Thyroid gland (tissue), 4 donors: Measurements from ENCODE around the gene CTAG1A. TPM values are rescaled to one million over a fixed set of nuclear protein-coding genes. Genes with fewer than 3 reads are reported as not detected.
"Not testable (repeated sequence)": the region's sequence is repeated elsewhere in the genome, so short reads cannot be mapped to it uniquely, and the experiment has no call there.

Experiments
- DNase-seq, 2 donors: peaks; one replicate each; pipeline ENCODE4 v3.0.0-alpha.2; 2019
- H3K27ac ChIP-seq, 3 donors: fragments of 200-600 bp; sonication (generic); 1 replicate in 2 of 3; 2 replicates in 1 of 3; pipeline ENCODE4 v1.5.1; 2016 to 2019; ENCODE audit warnings: mild to moderate bottlenecking in 1 of 3, moderate library complexity in 1 of 3
- H3K27me3 ChIP-seq: fragments of 200-600 bp; sonication (generic); one replicate; pipeline ENCODE4 v1.5.1; 2019
- H3K36me3 ChIP-seq, 2 donors: fragments of 200-600 bp; sonication (generic); one replicate each; pipeline ENCODE4 v1.5.1; 2016 to 2019
- H3K4me1 ChIP-seq, 2 donors: fragments of 200-600 bp; sonication (generic); one replicate each; pipeline ENCODE4 v1.5.1; 2017 to 2019
- H3K4me3 ChIP-seq, 3 donors: fragments of 200-600 bp; sonication (generic); replicated peaks in 1 of 3; 1 replicate in 2 of 3; 2 replicates in 1 of 3; pipeline ENCODE4 v1.5.1; 2016; ENCODE audit warnings: mild to moderate bottlenecking in 1 of 3
- H3K9me3 ChIP-seq: fragments of 200-600 bp; sonication (generic); one replicate; pipeline ENCODE4 v1.5.1; 2017
- POLR2A ChIP-seq, 2 donors: fragments of 450-650 bp; IDR thresholded peaks; one replicate each; pipeline ENCODE4 v1.6.1; 2017; ENCODE audit warnings: antibody characterized with exemption in 2 of 2, mild to moderate bottlenecking in 2 of 2, moderate library complexity in 1 of 2
- WGBS, 2 donors: methylation state at CpG; one replicate each; pipeline ENCODE4 v1.1.5; 2017; 5-methylcytosine and 5-hydroxymethylcytosine counted together
- intact Hi-C: fragments of 100-400 bp; cut with DNase I; formaldehyde crosslinking; loops from one replicate; pipeline ENCODE4 v1.15.1; 2023
- total RNA-seq, 4 donors: library from RNA; depleted of rRNA; stranded (reverse); fragments of >200 nt; gene quantifications; one replicate each; pipeline ENCODE4 v1.2.3, GENCODE V29; 2016
- TF ChIP-seq, protein P1 (sequence below), 6 experiments: fragments of 200-600 bp in 3 of 6; fragments of 450-650 bp in 3 of 6; sonication (generic) in 3 of 6; IDR thresholded peaks; one replicate each; pipeline ENCODE4 v1.5.1; 2016 to 2019; ENCODE audit warnings: antibody characterized with exemption in 6 of 6, mild to moderate bottlenecking in 2 of 6, inconsistent platforms in 1 of 6, moderate library complexity in 1 of 6

CTAG1A gene
- total RNA-seq, result not detected

DNA sequence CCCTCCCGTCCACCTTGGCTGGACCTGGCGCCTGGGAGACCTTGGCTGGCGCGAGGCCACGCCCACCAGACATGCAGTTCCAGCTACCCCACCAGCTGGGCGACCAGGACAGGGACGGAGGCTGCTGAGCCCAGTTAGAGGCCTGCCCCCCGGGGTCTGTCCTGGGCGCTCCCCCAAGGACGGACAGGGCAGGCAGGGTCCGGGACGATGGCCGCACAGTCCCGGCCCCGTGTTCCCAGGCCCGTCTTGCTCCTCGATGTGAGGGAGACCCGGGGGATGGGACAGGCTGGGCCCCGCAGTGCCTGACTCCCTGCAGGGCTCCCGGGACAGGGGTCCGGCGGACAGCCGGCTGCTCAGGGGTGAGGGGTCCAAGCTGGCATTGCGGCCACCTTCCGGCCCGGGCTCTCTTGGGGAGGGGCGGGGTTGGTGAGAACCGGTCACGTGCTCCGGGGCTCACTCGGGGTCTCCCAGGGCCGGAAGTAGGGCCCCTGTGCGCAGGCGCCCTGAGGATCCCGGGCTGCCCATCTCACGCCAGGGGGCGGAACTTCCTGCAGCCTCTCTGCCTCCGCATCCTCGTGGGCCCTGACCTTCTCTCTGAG, at the start of gene CTAG1A:
Gene CTAG1A (plus strand): TSS at position 549 of the 599 bp plus-strand sequence. CDS start 74 bp downstream, outside the sequence.
- H3K36me3 ChIP-seq, DNase-seq, intact Hi-C loops, H3K9me3 ChIP-seq, H3K4me3 ChIP-seq, H3K27me3 ChIP-seq, H3K4me1 ChIP-seq, H3K27ac ChIP-seq: not testable (repeated sequence)
- no CpG with 5 or more reads among the region's 39 CpGs for WGBS, 2 donors

DNA sequence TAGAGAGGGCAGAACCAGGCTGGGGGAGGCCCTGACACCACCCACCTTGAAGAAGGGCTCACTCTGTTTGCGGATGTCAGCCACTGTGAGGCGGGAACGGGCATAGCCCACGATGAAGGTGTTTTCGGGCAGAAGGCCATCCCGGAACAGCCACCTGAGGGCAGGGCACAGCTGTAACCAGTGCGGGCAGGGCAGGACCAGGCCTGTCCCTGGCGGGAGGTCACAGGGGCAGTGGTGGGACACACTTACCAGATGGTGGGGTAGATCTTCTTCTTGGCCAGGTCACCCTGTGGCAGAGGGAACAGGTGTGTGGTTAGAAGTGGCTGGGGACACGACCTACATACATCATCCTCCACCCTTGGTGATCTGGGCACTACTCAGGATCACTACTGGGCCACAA, 49.0 kb upstream of the CTAG1A start:
- Histone ChIP-seq H3K9me3 (no peaks in the 10 kb centered on the region), H3K27me3 (no peaks in the 10 kb centered on the region), H3K4me1 (peaks cover 2 to 19% of the 10 kb centered on the region in 2 donors), H3K4me3 (no peak overlapping the region), H3K36me3 (peaks cover 7 to 8% of the 10 kb centered on the region in 2 donors), H3K27ac (no peak overlapping the region)
- intact Hi-C loops, result no loop called here
- WGBS, 2 donors, result 89% methylated on average over 5 of the region's 9 CpGs; no CpG with 5 or more reads in 1 of the 2 donors
- DNase-seq, result no peak
- TF ChIP-seq POLR2A (IDR thresholded peaks at IDR 0.05), result no peak
- TF ChIP-seq, protein P1, sequence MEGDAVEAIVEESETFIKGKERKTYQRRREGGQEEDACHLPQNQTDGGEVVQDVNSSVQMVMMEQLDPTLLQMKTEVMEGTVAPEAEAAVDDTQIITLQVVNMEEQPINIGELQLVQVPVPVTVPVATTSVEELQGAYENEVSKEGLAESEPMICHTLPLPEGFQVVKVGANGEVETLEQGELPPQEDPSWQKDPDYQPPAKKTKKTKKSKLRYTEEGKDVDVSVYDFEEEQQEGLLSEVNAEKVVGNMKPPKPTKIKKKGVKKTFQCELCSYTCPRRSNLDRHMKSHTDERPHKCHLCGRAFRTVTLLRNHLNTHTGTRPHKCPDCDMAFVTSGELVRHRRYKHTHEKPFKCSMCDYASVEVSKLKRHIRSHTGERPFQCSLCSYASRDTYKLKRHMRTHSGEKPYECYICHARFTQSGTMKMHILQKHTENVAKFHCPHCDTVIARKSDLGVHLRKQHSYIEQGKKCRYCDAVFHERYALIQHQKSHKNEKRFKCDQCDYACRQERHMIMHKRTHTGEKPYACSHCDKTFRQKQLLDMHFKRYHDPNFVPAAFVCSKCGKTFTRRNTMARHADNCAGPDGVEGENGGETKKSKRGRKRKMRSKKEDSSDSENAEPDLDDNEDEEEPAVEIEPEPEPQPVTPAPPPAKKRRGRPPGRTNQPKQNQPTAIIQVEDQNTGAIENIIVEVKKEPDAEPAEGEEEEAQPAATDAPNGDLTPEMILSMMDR (IDR thresholded peaks at IDR 0.05), result no peak

DNA sequence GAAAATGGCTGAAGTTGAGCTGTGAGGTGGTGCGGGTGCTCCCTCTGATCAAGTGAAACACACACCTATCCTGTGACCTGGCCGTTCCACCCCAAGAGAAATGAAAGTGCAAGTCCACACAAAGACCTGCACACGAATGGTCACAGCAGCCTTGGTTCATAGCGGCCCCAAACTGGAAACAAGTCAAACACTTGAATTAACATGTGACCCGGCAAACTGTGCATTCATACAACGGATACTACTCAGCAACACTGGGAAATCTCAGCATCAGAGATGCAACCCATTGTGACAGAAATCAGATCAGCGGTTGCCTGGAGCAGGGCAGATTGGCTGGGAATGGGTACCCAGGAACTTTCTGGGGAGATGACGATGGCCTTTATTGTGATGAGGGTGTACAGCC, 45.9 kb upstream of the CTAG1A start:
- TF ChIP-seq, protein P1 (IDR thresholded peaks at IDR 0.05), result no peak
- TF ChIP-seq POLR2A (IDR thresholded peaks at IDR 0.05), result no peak
- H3K4me3 ChIP-seq, result no peak overlapping the region
- intact Hi-C loops, result no loop called here
- no peaks in the 10 kb centered on the region for H3K9me3 ChIP-seq
- 56 to 73% methylated on average over 7 of the region's 8 CpGs for WGBS, 2 donors
- H3K27ac ChIP-seq, result peak overlapping the region in 1 of 3 donors; percentile 39
- H3K36me3 ChIP-seq, result peaks cover 0 to 8% of the 10 kb centered on the region in 2 donors
- H3K4me1 ChIP-seq, result peaks cover 10 to 43% of the 10 kb centered on the region in 2 donors
- H3K27me3 ChIP-seq, result no peaks in the 10 kb centered on the region
- DNase-seq, result peak; percentile 60 to 70

DNA sequence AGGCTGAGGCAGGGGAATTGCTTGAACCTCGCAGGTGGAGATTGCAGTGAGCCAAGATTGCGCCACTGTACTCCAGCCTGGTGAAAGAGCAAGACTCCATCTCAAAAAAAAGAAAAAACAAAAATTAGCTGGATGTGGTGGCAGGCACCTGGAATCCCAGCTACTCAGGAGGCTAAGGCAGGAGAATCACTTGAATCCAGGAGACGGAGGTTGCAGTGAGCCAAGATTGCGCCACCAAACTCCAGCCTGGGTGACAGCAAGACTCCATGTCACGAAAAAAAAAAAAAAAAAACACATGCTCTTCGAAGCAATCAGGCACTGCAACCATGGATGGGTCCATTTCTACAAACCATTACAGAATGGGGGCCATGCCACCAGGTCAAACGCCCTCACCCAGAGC, 44.6 kb upstream of the CTAG1A start:
- intact Hi-C loops, H3K27me3 ChIP-seq, H3K36me3 ChIP-seq, DNase-seq, H3K9me3 ChIP-seq, H3K4me3 ChIP-seq: not testable (repeated sequence)
- peaks cover 10 to 50% of the 10 kb centered on the region in 2 donors for H3K4me1 ChIP-seq
- H3K27ac ChIP-seq, result peak overlapping the region in 1 of 3 donors; percentile 83
- WGBS, 2 donors, result 93 to 95% methylated on average over 6 to 7 of the region's 7 CpGs

DNA sequence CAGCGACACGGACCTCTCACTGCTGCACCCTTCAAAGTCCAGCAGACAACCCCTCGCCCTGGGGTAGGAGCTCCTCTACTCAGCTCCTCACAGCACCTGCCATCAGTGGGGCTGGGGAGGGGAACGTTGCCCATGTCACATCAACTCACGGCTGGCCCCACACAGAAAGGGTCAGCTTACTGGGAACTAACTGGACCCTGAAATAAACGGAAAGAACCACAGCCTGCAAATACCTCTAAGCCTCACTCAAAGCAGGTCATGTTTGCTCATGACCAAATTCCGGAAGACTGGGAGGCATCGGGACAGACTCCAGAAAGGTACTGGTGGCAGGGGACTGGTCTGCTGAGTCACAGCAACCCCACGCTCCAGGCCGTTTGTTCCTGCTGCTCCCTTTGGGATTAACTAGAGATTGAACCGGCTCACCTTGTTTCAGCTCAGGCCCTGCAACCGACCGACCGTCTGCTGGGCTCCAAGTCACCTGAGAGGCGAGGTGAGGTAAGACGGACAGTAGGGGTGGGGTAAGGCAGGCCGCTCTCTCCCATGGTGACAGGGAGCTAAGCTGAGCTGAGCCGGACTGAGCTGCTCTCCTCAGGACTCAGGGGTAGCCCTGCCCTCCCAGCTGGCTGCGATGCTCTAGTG, 43.9 kb upstream of the CTAG1A start:
- intact Hi-C loops, result no loop called here
- no peaks in the 10 kb centered on the region for H3K27me3 ChIP-seq
- peak in 1 of 2 donors; percentile 56 for DNase-seq
- TF ChIP-seq POLR2A (IDR thresholded peaks at IDR 0.05), result no peak
- TF ChIP-seq, protein P1 (IDR thresholded peaks at IDR 0.05), result no peak
- 88% methylated on average over 6 of the region's 19 CpGs; no CpG with 5 or more reads in 1 of the 2 donors for WGBS, 2 donors
- H3K9me3 ChIP-seq, result no peaks in the 10 kb centered on the region
- H3K4me1 ChIP-seq, result peaks cover 13 to 53% of the 10 kb centered on the region in 2 donors
- H3K4me3 ChIP-seq, result no peak overlapping the region
- no peaks in the 10 kb centered on the region for H3K36me3 ChIP-seq
- H3K27ac ChIP-seq, result peak overlapping the region; percentile 79 to 94 (median 83)

DNA sequence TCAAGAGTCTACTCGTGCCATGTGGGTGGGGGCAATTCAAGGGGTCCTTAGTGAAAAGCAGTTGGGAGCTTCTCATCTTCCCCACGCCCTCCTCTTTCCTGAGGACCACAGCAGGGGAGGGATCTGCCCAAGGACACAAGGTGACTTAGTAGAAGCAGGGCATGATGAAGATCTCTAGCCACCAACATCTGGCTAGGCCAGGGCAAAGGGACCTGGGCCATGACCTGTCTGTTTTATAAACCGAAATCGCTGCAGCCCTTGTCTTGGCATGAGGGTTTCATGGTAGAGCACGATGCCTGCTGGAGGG, 43.4 kb upstream of the CTAG1A start:
- Histone ChIP-seq H3K27me3 (no peaks in the 10 kb centered on the region), H3K27ac (peak overlapping the region; percentile 79 to 94 (median 83)), H3K4me1 (peaks cover 15 to 53% of the 10 kb centered on the region in 2 donors), H3K9me3 (no peaks in the 10 kb centered on the region), H3K36me3 (no peaks in the 10 kb centered on the region), H3K4me3 (no peak overlapping the region)
- intact Hi-C loops, result no loop called here
- no peak for TF ChIP-seq POLR2A (IDR thresholded peaks at IDR 0.05)
- TF ChIP-seq, protein P1 (IDR thresholded peaks at IDR 0.05), result no peak
- 64% methylated on average over 2 of the region's 5 CpGs; no CpG with 5 or more reads in 1 of the 2 donors for WGBS, 2 donors
- no peak for DNase-seq
